WI38 (cell line): ENCODE results near the gene ZNF334.

Experiments
- H3K4me3 ChIP-seq: 2 replicates; pipeline ENCODE4 v1.5.1; 2011; ENCODE audit warnings: low read depth, mild to moderate bottlenecking, control low read depth, low read length
- CTCF ChIP-seq: IDR thresholded peaks from 2 replicates; pipeline ENCODE4 v1.5.1; 2012; ENCODE audit warnings: low read depth, mild to moderate bottlenecking, control low read depth, low read length

Gene ZNF334

GRCh38 chr20:46505506-46505905 is 7.9 kb downstream of the ZNF334 start:
- TF ChIP-seq CTCF = no peak
- no peak overlapping the region for H3K4me3 ChIP-seq

GRCh38 chr20:46501961-46502360 is 11.4 kb downstream of the ZNF334 start:
- no peak overlapping the region for H3K4me3 ChIP-seq
- TF ChIP-seq CTCF = no peak

DNA sequence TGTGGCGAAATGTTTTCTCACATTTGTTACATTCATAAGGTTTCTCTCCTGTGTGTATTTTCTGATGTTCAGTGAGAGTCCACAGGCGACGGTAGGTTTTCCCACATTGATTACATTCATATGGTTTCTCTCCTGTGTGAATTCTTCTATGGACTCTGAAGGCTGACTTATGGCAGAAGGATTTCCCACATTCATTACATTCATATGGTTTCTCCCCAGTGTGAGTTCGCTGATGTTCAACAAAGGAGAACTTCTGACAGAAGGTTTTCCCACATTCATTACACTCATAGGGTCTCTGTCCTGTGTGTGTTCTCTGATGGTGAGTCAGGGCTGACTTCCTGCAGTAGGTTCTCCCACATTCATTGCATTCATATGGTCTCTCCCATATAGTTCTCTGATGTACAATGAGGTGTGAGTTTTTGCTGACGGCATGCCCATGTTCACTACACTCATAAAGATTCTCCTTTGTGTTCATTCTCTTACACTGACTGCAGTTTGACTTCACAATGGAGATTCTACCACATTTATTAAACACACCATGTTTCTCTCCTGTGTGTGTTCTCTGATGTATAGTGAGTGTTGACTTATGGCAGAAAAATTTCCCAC is 11.9 kb downstream of the ZNF334 start:
- TF ChIP-seq CTCF = no peak
- no peak overlapping the region for H3K4me3 ChIP-seq

GRCh38 chr20:46494077-46494476 is 19.3 kb downstream of the ZNF334 start:
- TF ChIP-seq CTCF = no peak
- H3K4me3 ChIP-seq = no peak overlapping the region

DNA sequence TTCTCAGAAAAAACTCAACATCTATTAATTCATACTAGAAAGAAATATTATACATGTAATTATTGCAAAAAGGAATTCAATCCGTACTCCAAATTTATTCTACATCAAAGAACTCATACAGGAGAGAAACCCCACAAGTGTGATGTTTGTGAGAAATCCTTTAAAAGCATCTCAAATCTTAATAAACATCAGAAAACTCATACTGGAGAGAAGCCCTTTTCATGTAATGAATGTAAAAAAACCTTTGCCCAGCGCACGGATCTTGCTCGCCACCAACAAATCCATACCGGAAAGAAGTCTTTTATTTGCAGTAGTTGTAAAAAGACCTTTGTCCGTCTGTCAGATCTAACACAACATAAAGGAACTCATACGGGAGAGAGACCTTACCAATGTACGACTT is 22.0 kb downstream of the ZNF334 start:
- TF ChIP-seq CTCF = no peak
- no peak overlapping the region for H3K4me3 ChIP-seq

DNA sequence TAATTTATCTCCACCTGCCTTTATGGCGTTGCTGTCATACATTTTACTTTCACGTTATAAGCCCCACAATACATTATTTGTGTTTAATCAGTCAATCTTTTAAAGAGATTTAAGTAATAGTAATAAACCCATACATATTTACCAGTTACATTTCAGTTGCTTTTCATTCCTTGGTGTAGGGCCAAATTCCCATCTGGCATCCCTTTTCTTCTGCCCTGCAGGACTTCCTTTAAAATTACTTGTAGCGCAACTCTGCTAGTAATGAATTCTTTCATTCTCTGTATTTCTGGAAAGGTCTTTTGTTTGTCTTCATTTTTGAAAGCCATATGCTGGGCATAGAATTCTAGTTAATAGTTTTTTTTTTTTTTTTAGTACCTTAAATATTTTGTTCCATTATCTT is 24.9 kb downstream of the ZNF334 start:
- H3K4me3 ChIP-seq = no peak overlapping the region
- no peak for TF ChIP-seq CTCF

GRCh38 chr20:46487628-46488027 is 25.7 kb downstream of the ZNF334 start:
- TF ChIP-seq CTCF = no peak

More at GRCh38 chr20:46487628-46488027, 25.7 kb downstream of the ZNF334 start:
- H3K4me3 ChIP-seq = no peak overlapping the region
